GM12873 (cell line): ENCODE measurements around the gene PAK4.

Experiments used
- TF ChIP-seq, protein P1 (sequence below): IDR thresholded peaks from 2 replicates; pipeline ENCODE4 v1.5.1; 2012; ENCODE audit warnings: low read depth, mild to moderate bottlenecking, moderate library complexity, low read length, control low read depth; ENCODE audit not compliant: insufficient read depth; ENCODE audit errors: missing control alignments

Gene PAK4

DNA sequence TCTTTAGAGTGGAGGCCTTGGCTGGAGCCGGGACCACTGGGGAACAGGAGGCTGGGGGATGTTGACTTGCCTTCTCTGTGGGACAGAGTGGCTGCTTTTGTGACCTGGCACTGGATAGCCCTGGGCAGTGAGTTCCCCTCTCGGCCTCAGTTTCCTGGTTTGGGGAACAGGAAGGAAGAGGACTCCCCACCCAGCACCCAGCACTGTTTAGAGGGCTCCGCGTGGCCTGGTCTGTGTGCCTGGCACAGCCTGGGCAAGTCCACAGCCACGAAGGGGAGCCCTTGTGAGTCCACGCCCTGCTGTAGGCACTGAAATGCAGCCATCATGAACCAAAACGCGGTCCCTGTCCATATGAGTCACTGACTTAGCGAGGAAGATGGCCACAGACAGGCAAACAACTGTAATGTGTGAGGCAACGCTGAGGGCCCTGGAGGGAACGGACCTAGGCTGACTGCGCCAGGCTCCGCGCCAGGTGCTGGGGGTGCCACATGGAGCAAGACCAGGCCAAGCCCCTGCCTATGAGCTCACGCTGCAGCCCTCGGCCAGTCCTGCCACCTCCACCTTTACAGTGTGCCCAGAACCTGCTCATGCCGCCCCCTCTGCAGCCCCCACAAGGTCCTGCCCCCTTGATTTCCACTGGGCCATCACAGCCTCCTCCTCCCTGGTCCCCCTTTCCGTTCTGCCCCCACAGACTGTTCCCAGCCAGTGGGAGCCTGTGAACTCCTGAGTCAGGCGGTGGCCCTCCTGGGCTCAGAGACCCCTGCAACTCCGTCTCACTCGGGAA is 35.5 kb downstream of the PAK4 start:
- TF ChIP-seq, protein P1, sequence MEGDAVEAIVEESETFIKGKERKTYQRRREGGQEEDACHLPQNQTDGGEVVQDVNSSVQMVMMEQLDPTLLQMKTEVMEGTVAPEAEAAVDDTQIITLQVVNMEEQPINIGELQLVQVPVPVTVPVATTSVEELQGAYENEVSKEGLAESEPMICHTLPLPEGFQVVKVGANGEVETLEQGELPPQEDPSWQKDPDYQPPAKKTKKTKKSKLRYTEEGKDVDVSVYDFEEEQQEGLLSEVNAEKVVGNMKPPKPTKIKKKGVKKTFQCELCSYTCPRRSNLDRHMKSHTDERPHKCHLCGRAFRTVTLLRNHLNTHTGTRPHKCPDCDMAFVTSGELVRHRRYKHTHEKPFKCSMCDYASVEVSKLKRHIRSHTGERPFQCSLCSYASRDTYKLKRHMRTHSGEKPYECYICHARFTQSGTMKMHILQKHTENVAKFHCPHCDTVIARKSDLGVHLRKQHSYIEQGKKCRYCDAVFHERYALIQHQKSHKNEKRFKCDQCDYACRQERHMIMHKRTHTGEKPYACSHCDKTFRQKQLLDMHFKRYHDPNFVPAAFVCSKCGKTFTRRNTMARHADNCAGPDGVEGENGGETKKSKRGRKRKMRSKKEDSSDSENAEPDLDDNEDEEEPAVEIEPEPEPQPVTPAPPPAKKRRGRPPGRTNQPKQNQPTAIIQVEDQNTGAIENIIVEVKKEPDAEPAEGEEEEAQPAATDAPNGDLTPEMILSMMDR = no peak

DNA sequence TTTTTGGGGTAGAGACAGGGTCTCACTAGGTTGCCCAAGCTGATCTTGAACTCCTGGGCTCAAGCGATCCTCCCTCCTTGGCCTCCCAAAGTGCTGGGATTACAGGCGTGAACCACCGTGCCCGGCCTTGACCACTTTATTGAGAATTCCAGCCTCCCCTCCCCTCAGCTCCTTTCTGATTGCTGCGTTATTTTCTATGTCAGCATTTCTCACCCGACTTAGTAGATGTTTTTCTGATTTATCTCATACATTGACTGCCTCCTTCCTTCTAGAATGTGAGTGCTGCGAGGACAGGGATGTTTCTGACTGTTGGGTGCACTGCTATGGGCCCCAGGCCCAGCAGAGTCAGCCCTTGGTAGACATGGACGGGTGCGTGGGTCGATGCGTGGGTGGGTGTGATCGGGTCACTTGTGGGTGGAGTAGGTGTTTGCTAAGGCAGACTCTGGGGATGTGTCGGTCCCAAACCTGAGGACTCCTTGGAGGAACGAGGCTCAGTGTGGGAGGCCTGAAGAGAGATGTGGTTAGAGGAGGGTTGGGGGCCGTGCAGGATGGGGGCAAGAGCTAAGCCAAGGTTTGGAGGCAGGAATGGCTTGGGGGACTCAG is 37.0 kb downstream of the PAK4 start:
- TF ChIP-seq, protein P1 = no peak

DNA sequence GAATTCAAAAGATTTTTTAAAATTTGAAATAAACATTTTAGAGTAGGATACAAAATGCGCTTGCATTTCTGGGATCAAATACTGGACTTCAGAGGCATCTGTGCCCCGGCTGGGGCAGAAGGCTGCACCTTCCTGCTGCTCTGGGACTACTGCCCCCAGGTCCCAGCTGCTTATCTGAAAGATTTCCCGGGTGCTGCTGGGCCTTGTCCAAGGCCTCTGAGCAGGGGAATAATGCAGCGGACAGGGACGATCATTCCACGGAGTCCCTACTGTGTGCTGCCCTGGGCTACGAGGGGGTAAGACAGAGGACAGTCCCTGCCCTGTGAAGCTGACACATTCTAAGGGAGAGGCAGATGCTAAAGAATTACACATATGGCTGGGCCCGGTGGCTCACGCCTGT is 38.0 kb downstream of the PAK4 start:
- TF ChIP-seq, protein P1 = no peak

DNA sequence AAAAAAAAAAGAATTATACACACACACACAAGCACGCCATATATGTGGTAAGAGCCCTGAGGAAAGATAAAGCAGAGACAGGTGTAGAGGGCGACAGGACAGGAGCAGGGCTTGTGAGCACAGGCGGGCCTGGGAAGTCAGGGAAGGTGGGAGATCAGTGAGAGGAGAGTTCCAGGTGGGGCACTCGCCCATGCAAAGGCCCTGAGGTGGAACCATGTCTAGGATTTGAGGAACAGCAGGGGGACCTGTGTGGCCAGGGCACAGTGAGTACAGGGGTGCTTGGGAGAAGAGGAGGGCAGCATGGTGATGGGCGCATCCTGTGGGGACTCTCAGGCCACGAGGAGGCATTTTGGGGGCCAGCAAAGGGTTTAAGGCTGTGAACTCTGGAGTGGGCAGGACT is 38.7 kb downstream of the PAK4 start:
- TF ChIP-seq, protein P1 = no peak

DNA sequence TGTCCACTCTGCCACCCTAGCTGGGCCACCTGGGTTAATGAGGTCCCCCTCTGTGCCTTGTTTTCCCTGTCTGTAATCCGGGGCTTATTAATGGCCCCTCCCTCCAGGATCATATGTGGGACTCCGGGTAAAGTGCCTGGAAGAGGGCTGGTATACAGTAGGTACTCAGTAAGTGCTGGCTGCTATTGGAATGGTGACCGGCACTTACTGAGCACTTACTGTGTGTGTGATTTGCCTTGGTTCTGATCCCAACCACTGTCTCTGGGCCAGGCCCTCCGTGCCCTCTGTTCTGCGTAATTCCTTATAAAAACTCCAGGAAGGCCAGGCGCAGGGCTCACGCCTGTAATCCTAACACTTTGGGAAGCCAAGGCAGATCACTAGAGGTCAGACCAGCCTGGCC is 40.3 kb downstream of the PAK4 start:
- TF ChIP-seq, protein P1 = no peak

DNA sequence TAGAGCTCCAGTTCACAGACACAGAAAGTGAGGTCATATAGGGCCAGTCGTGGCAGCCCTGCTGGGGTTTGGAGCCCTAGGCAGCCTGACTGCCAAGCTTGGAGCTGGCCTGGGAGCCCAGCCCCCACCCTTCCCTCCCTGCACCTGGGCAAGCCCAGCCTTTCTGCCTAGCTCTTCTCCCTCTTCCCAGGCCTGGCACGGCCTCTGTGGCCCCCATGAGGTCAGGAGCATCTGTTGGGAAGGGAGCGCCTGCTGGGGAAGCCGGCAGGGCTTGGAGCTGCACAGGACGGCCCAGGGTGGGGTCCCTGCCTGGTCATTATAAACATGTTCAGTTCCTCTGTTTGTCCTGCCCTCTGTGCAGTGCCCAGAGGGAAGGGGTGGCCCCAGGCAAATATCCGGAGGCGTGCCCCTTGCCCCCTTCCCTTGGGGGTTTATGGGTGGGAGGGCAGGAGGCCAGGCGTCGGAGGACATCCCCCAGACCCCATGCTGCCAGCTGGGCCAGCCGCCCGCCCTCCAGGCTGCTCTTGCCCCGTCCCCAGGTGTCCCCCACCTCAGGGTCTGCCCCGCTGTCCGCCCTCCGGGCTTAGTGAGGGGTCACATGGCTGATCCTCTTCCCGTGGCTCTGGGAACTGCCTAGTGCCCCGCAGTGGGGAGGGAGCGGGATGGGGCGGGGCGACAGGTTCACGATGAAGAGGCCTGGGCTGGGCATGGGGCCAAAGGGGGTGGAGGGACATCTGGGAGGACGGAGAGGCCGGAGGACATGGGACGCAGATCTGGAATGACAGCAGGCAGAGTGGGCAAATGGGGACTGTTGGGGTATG is 41.2 kb downstream of the PAK4 start:
- TF ChIP-seq, protein P1 = no peak
